Naive B cell (primary cell): ENCODE data around the gene KIF5A. TPM values are rescaled to one million over a fixed set of nuclear protein-coding genes. Genes with fewer than 3 reads are reported as not detected.

Experiments used
- ATAC-seq, 2 donors: fragments of 150-1000 bp; cut with Tn5 transposase; 2 replicates each; pipeline ENCODE4 v1.10.0; 2021; ENCODE audit warnings: low read depth in 2 of 2, mild to moderate bottlenecking in 2 of 2, moderate library complexity in 2 of 2
- DNase-seq: peaks from one replicate; pipeline ENCODE4 v3.0.0; 2022
- H3K27ac Mint-ChIP-seq, 6 donors: one replicate each; pipeline ENCODE4 v1.8.0; 2020 to 2022; ENCODE audit warnings: mild to moderate bottlenecking in 6 of 6, mixed read lengths in 6 of 6, moderate library complexity in 5 of 6, inconsistent platforms in 2 of 6
- H3K27me3 Mint-ChIP-seq, 3 donors: one replicate each; pipeline ENCODE4 v1.8.0; 2021 to 2022; ENCODE audit warnings: mixed read lengths in 3 of 3, mild to moderate bottlenecking in 1 of 3
- H3K36me3 Mint-ChIP-seq, 2 donors: one replicate each; pipeline ENCODE4 v1.8.0; 2020 to 2022; ENCODE audit warnings: mixed read lengths in 2 of 2, inconsistent platforms in 1 of 2, mild to moderate bottlenecking in 1 of 2
- H3K4me1 Mint-ChIP-seq, 3 donors: one replicate each; pipeline ENCODE4 v1.8.0; 2020 to 2022; ENCODE audit warnings: mixed read lengths in 3 of 3, inconsistent platforms in 1 of 3, mild to moderate bottlenecking in 1 of 3, moderate library complexity in 1 of 3
- H3K4me3 Mint-ChIP-seq, 8 donors: one replicate each; pipeline ENCODE4 v1.8.0; 2020 to 2022; ENCODE audit warnings: mild to moderate bottlenecking in 8 of 8, mixed read lengths in 8 of 8, moderate library complexity in 8 of 8, inconsistent platforms in 2 of 8
- H3K9me3 Mint-ChIP-seq, 7 donors: one replicate each; pipeline ENCODE4 v1.8.0; 2020 to 2022; ENCODE audit warnings: mixed read lengths in 7 of 7, mild to moderate bottlenecking in 5 of 7, inconsistent platforms in 2 of 7, moderate library complexity in 1 of 7
- polyA plus RNA-seq, 6 donors: library from polyadenylated mRNA; unstranded; fragments of 300-500 nt; fragmentation: Illumina TruSeq; gene quantifications; one replicate each; pipeline ENCODE4 v1.2.3, GENCODE V29; 2021; ENCODE audit warnings: low read depth in 6 of 6

KIF5A gene
- polyA plus RNA-seq, 6 donors from 2014 or later: not detected

DNA sequence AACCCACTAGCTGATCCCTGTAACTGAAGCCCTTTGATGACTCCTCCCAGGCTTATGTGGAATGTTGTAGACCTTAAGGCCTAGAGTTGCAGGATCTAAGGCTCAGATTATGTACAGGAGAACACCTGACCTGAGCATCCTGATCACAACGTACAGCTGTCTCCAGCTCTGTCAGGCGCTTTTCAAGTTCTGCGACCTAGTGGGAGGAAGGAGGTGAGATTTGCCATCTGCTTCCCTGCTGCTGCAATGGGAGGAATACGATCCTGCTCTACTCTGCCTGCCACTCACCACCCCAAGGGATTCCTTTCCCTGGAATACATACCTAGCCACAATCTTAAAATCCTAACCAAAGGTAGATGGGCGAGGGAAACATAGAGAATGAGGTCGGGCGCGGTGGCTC lies 16.7 kb upstream of the KIF5A start:
- H3K4me3 Mint-ChIP-seq: no peak overlapping the region
- H3K27me3 Mint-ChIP-seq: no peaks in the 10 kb centered on the region
- peaks cover 9 to 19% of the 10 kb centered on the region in 2 donors for H3K36me3 Mint-ChIP-seq
- DNase-seq (no peak), ATAC-seq (no peak)
- peak overlapping the region in 1 of 6 donors; percentile 57 for H3K27ac Mint-ChIP-seq
- no peaks in the 10 kb centered on the region for H3K9me3 Mint-ChIP-seq
- peaks cover 0 to 4% (median 0%) of the 10 kb centered on the region in 3 donors for H3K4me1 Mint-ChIP-seq

DNA sequence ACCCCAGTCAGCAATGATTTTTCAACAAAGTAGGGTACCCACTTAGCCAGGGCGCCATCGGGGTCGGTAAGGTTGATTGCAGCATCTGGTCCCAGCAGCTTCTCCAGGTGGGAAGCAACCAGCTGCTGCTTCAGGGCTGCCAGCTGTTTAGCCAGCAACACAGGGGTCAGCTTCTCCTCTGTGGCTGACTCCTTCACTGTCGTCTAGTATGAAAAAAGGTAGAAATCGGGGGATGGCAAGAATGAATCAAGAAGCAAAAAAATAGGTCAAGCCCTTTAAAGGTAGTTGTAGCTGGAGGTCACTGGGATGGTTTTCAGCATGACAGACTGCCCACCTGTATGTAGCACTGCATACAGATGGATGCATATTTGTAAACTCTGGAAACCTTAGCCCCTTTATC lies 15.6 kb upstream of the KIF5A start:
- Mint-ChIP-seq H3K36me3 (peaks cover 9 to 24% of the 10 kb centered on the region in 2 donors), H3K4me3 (no peak overlapping the region), H3K27ac (no peak overlapping the region), H3K27me3 (no peaks in the 10 kb centered on the region), H3K9me3 (no peaks in the 10 kb centered on the region), H3K4me1 (peaks cover 2 to 6% (median 4%) of the 10 kb centered on the region in 3 donors)
- no peak for ATAC-seq
- DNase-seq: no peak

DNA sequence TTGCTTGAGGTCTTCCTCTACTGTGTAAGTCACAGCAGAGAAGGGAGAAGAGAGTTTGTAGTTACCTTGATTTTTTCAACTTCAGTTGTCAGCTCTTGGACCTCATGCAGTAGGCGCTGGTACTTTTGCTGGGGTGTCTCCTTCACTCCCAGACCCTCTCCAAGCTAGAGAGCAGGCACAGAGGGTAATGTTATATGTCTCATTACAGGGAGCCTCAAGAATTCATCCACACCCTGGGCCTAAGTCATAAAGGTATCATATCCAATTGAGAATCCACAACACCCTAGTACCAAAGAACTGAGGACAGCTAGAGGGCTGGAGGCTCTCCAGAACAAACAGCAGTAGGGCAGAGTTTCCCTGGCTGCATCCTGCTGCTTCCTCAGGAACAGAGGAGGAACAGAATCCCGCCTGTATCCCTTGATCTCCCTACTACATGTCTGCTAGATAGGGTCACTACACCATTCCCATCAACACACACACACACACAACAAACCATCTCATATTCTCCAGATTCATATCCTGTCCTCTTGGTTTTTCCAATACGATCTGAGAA lies 14.8 kb upstream of the KIF5A start:
- Mint-ChIP-seq H3K9me3 (no peaks in the 10 kb centered on the region), H3K27me3 (no peaks in the 10 kb centered on the region), H3K4me3 (no peak overlapping the region), H3K27ac (no peak overlapping the region), H3K4me1 (peaks cover 0 to 6% (median 2%) of the 10 kb centered on the region in 3 donors), H3K36me3 (peaks cover 9 to 24% of the 10 kb centered on the region in 2 donors)
- DNase-seq (no peak), ATAC-seq (no peak)

DNA sequence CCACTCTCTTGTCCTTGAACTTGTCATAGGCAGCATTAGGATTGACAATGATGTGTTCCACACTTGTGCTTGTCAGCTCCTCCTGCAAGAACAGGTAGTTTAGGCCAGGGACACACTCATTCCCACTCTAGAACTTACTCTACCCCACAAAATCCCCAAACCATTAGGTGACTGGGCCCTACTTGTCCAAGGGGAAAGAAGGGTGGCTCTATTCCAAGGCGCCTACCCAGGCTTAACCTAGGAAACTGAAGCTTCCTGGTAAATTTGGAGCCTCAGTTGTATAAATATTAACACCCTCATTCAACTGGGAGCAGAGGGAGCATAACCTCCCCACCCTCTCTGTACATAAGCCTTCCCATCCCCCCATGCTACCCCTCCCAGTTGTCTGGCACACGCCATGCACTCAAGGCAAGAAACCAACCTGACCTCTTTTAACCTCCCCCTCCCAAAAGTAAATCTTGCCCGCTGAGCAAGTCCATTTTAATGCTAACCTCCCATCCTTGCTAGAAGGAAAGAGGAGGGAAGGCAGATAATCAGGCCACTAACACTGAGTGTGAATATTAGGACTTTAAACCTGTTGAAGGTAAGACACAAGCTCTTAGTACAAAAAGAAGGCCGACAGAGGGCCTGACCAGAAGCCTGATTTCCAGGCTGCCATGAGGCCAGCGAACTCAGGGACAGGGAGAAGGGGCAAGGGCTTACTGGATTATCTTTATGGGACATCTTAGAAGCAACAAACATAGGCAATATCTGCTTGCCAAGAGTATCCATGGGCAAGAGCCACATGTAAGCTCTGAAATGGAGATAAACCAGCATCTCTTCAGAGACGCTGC lies 13.9 kb upstream of the KIF5A start:
- Mint-ChIP-seq H3K27ac (peak overlapping the region in 1 of 6 donors; percentile 56), H3K9me3 (no peaks in the 10 kb centered on the region), H3K4me1 (peaks cover 0 to 6% (median 2%) of the 10 kb centered on the region in 3 donors), H3K27me3 (no peaks in the 10 kb centered on the region), H3K4me3 (no peak overlapping the region), H3K36me3 (peaks cover 9 to 24% of the 10 kb centered on the region in 2 donors)
- DNase-seq: no peak
- ATAC-seq: no peak

DNA sequence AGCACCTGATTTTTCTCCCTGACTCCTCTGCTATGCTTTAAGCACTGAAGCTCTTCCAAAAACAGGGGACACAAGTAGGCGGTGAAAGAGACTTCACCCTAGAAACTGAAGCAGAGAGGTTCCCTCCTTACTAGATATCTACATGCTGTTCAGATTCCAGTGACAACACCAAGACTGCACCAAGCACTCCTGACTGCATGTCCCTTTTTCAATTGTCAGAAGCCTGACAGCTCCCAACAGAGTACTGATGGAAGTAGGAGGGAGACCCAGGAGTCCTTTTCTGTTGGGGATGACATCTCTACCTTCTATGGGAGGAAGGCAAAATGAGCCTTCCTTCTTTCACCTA lies 13.3 kb upstream of the KIF5A start:
- Mint-ChIP-seq H3K4me1 (peaks cover 0 to 6% (median 2%) of the 10 kb centered on the region in 3 donors), H3K4me3 (no peak overlapping the region), H3K27me3 (no peaks in the 10 kb centered on the region), H3K36me3 (peaks cover 9 to 24% of the 10 kb centered on the region in 2 donors), H3K27ac (peak overlapping the region in 1 of 6 donors; percentile 56), H3K9me3 (no peaks in the 10 kb centered on the region)
- no peak for DNase-seq
- no peak for ATAC-seq

DNA sequence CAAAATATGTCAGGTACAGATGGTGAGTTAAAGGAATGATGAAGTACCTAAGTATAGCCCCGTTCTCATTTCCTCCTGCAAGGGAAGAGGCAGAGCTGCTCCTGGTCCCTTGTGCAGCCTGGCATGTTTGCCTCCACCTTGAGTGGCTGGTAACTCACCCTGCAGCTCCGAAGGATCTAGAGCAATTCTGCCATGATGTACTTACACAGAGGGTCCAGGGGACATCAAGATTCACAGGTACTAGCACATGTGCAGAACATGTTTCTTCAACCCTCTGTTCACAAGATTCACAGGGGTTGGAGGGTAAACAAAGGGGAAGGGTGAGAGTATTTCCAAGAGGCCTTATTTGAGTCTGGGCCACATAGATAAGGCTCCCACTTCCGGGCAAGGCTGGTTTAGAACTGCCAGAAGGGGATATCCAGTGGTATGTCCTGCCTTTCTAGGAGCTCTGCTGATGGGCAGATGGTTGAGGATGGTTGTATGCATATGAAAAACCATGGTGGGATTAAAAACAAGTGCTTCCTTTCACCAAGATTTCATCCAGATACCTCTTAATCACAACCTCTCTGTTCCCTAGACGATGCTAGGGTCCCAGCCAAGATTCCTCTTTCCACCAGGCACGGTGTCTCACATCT lies 10.6 kb upstream of the KIF5A start:
- H3K36me3 Mint-ChIP-seq: peaks cover 9 to 14% of the 10 kb centered on the region in 2 donors
- DNase-seq (no peak), ATAC-seq (no peak)
- peaks cover 5 to 12% (median 9%) of the 10 kb centered on the region in 3 donors for H3K4me1 Mint-ChIP-seq
- peak overlapping the region in 2 of 6 donors; percentile 31 to 51 for H3K27ac Mint-ChIP-seq
- H3K9me3 Mint-ChIP-seq: no peaks in the 10 kb centered on the region
- H3K27me3 Mint-ChIP-seq: no peaks in the 10 kb centered on the region
- no peak overlapping the region for H3K4me3 Mint-ChIP-seq

DNA sequence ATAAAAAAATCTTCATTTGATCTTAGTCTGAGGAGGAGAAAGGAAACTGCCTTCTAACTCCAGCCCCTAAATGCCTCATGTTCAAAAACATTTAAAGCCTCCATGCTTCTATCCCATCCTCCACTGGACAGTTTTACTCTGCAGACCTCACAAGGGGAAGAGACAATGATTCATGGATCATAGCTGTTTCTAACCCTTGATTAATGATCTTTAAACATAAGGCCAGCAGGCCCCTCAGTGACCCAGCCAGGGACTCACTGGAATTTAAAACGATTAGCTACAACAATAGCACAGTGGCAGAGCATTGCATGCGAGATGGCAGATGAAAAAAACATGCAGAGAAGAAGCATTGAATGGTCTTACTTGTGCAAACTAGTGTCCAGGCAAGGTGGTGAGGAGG lies 8.8 kb upstream of the KIF5A start:
- Mint-ChIP-seq H3K4me3 (peak overlapping the region in 2 of 8 donors; percentile 11 to 60), H3K9me3 (no peaks in the 10 kb centered on the region), H3K27ac (peak overlapping the region in 1 of 6 donors; percentile 17), H3K36me3 (peaks cover 0 to 14% of the 10 kb centered on the region in 2 donors), H3K27me3 (no peaks in the 10 kb centered on the region), H3K4me1 (peaks cover 12 to 24% (median 23%) of the 10 kb centered on the region in 3 donors)
- ATAC-seq (no peak), DNase-seq (no peak)

DNA sequence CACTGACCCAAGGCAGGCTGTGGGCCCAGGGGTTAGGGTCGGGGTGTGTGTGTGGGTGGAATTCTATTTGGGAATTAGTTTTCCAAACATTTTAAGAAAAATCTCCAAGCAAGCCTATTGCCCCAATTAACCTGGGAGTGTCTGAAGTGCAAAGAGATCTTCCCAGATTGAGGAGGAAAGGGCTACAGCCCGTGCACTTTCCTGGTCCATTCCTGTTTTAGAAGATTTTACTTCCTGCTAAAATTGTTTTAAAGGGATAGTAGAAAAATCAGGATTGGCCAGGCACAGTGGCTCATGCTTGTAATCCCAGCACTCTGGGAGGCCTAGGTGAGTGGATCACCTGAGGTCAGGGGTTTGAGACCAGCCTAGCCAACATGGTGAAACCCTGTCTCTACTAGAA lies 8.1 kb upstream of the KIF5A start:
- no peaks in the 10 kb centered on the region for H3K9me3 Mint-ChIP-seq
- no peaks in the 10 kb centered on the region for H3K27me3 Mint-ChIP-seq
- DNase-seq (no peak), ATAC-seq (no peak)
- H3K4me3 Mint-ChIP-seq: no peak overlapping the region
- peaks cover 0 to 14% of the 10 kb centered on the region in 2 donors for H3K36me3 Mint-ChIP-seq
- no peak overlapping the region for H3K27ac Mint-ChIP-seq
- H3K4me1 Mint-ChIP-seq: peaks cover 19 to 31% (median 30%) of the 10 kb centered on the region in 3 donors

DNA sequence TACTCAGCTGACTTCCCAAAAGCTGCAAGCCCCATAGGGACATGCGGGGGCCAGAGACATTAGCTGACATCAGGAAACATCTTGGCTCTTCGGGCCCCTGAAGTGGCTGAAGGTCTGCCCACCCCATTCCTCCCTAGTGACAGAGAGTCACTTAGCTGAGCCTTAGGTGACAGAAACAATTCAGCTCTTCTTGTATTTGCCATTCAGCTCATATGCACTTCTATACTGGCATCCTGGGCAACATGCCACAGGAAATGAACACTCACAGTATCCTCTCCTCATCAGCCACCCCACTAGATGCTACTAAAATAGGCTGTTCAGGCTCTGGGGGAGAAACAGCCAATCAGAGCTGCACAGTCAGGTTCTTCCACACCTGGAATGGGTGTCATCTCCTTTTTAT lies 6.3 kb upstream of the KIF5A start:
- H3K27ac Mint-ChIP-seq: no peak overlapping the region
- ATAC-seq: no peak
- peak overlapping the region in 1 of 8 donors; percentile 56 for H3K4me3 Mint-ChIP-seq
- H3K9me3 Mint-ChIP-seq: no peaks in the 10 kb centered on the region
- H3K27me3 Mint-ChIP-seq: peaks cover 0 to 2% (median 0%) of the 10 kb centered on the region in 3 donors
- no peak for DNase-seq
- peaks cover 0 to under 1% of the 10 kb centered on the region in 2 donors for H3K36me3 Mint-ChIP-seq
- H3K4me1 Mint-ChIP-seq: peaks cover 27 to 41% (median 39%) of the 10 kb centered on the region in 3 donors

DNA sequence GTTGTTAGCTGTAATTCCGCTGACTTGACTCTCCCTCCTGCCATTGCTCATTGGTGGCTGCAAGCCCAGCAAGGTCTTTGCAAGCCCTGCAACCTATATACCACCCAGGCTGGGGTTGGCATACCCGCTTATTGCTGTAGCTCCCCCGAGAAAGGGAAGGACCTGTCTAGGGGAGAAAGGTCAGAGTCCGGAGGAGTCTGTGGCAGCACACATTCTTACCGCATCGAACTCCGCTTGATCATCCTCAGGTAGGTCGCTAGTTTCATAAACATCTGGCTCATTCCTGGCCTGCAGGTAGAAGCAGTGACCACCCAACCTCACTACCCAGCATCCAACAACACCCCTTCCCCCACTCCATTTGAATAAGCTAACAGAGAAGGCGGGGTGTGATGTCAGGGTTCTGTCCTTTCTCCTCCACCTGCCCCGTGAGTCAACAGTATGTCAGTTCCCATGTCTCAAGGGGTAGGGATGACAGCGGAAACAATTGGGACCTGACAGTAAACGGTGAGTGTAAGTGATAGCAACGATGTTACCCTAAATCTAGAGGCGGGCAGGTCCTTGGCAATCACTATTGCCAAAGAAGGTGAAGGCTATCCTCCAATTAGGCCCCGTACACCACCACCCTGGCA lies 3.9 kb upstream of the KIF5A start:
- Mint-ChIP-seq H3K4me1 (peaks cover 37 to 52% (median 50%) of the 10 kb centered on the region in 3 donors), H3K4me3 (peak overlapping the region; percentile 92 to 99 (median 96)), H3K27ac (peak overlapping the region in 4 of 6 donors; percentile 57 to 100 (median 93)), H3K9me3 (no peaks in the 10 kb centered on the region), H3K27me3 (peaks cover 4 to 22% (median 18%) of the 10 kb centered on the region in 3 donors), H3K36me3 (no peaks in the 10 kb centered on the region)
- DNase-seq (no peak), ATAC-seq (no peak)

DNA sequence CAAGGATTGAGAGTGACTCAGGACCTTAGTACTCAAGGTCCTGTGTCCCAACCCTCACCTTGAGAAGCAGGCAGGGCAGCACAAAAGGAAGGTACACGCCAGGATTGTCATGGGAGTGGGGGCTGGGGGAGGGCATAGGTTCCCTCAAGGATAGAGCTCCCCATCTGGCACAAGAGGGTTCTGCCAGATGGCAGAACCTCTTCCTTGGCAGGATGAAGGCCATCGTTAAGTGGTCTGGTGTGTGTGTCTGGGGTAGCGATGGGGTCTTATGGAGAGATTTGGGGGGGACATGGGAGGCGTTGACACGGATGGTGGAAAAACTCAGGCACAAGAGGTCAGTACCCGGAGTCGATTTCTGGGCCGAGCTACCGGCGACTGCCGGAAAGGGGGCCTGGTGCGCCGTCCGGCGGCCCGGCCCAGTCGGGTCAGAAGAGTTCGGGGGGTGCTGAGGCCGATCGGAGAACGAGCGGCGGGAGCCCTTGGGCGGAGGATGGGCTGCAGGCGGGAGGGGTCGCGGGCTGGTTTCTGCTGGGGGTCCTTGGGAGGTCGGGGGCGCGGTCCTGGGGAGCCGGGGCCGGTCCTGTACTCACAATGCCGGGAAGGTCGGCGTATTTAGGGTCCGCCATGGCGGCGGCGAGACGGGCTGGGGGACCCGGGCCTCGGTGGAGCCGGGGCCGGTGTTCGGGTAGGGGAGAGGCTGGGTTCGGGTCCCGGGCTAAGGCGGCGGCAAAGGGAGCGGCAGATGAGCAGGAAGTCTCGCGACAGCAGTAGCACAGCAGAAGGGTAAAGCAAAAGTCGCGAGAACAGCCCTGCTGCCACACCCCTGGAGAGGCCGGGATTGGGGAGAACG lies 3.2 kb upstream of the KIF5A start, which contains the start of gene DCTN2:
Gene DCTN2 (minus strand): TSS at position 755 of the 850 bp plus-strand sequence. CDS start 129 bp downstream, at position 626.
- ATAC-seq: peak; percentile 93 to 94
- no peaks in the 10 kb centered on the region for H3K36me3 Mint-ChIP-seq
- H3K9me3 Mint-ChIP-seq: no peaks in the 10 kb centered on the region
- DNase-seq: peak; percentile 88
- H3K27ac Mint-ChIP-seq: peak within 1 kb of the TSS; percentile 84 to 100 (median 95)
- peaks cover 4 to 28% (median 18%) of the 10 kb centered on the region in 3 donors for H3K27me3 Mint-ChIP-seq
- H3K4me3 Mint-ChIP-seq: peak within 1 kb of the TSS; percentile 92 to 99 (median 96)
- peaks cover 37 to 52% (median 50%) of the 10 kb centered on the region in 3 donors for H3K4me1 Mint-ChIP-seq

DNA sequence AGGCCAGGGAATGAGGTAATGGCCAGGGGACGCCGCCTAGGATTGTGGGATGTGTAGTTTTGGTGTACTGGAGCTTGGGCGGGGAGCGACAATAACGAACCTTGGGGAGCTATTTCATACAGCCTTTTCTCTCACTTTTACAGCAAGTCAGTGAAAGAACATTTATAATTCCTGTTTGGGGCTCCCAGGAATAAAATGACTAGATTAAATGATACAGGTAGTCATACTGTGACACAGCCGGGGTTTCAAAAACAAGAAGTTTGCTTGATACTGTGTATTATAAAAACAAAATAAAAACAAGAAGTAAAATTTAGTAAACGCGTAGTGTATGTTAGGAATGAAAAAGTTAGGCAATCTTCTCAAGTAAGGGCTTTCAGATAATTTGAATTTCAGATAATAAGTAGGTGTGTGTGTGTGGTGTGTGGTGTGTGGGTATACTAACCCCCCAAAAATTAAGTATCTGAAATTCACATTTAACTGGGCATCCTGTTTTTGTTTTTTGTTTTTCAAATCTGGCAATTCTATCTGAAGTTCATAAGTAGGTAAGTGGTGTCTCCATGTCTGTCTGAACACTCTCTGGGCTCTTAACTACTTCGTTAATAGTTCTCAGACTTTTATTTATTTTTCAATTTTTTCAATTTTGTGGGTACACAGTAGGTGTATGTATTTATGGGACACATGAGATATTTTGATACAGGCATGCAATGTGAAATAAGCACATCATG lies 2.4 kb upstream of the KIF5A start:
- H3K27ac Mint-ChIP-seq: peak overlapping the region; percentile 65 to 100 (median 95)
- DNase-seq (no peak), ATAC-seq (no peak)
- H3K27me3 Mint-ChIP-seq: peaks cover 4 to 31% (median 22%) of the 10 kb centered on the region in 3 donors
- no peaks in the 10 kb centered on the region for H3K36me3 Mint-ChIP-seq
- peak overlapping the region; percentile 92 to 99 (median 96) for H3K4me3 Mint-ChIP-seq
- peaks cover 37 to 52% (median 50%) of the 10 kb centered on the region in 3 donors for H3K4me1 Mint-ChIP-seq
- no peaks in the 10 kb centered on the region for H3K9me3 Mint-ChIP-seq
